DMS53 treated with DMSO at 0.1 percent for 48 hours (cell line): ENCODE data around the gene LZTR1.

ENCODE experiments used
- DNase-seq: peaks from one replicate; lab custom pipeline; 2025; ENCODE audit not compliant: unreplicated experiment; lab: John Stamatoyannopoulos, UW

Gene LZTR1

DNA sequence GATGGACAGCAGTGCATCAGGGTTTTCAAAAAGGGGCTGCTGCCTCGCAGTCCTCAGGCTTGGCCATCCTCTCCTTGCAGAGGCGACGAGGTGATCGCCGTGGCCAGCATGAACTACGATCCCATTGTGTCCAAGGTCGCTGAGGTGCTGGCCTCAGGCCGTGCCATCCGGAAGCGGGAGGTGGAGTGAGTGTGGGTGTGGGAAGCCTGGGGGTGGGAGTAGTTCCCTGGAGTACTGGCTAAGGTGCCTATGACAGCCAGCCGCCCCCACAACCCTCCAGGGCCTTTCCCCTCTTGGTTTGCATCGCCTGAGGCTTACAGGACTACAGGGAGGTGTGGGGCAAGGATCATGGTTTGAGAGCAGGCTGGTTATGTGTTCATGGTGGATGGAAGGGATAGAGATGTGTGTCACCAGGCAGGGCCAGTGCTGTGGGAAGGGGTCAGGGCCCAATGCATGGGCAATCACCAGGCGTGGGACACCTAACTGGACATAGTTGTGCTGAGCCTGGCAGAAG lies 2.1 kb upstream of the LZTR1 start:
- no peak for DNase-seq

DNA sequence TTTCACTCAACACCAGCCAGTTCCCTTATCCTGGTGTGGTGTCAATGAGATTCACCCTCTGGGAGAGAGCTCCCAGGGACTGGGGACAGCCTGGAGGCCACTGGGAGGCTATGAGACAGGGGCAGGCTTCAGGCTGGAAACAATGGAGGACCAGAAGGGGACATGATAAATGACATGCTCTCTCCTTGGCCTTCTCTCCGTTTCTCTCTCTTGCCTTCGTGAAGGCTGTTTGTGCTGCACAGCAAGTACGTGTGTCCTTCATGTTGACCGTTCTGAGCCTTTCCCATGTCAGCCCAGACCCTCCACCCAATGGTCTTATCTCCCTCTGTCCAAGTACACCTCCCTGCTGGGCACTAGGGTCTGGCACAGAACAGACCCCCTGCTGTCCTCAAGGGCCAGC lies 1.6 kb upstream of the LZTR1 start:
- DNase-seq, result no peak

DNA sequence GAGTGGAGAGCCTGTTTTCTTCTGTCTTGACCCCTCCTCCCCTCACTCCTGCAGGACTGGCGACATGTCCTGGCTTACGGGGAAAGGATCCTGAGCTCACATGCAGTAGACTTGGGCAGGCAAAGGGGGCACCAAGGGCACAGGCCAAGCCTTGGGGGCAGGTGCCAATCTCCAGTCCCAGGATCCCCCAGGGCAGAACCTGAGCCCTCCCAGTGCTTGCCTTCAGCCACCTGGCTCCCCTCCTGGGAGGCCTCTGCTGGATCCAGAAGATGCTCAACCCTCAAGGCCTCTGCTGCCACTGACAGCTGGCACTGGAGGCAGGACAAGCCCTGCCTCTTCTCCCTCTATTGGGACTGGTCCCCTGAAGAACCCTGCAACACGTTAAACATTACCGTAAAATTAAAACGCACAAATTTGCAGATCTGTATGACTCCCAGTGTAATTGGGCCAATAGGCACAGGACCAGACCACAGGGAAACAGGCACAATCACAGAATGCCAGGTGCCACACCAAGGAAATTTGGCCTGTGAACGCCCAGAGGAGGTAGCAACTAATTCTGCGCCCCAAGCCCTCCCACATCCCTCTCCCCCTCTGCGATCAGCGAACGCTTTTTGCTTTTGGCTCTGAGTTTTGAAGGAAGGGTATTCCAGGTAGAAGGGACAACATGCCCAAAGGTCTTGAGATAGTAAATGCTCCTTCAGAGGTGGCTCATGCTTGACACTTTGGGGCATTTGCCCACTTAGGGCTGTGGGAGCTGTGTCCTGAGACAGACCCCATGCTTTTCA lies 967 bp upstream of the LZTR1 start:
- no peak for DNase-seq

DNA sequence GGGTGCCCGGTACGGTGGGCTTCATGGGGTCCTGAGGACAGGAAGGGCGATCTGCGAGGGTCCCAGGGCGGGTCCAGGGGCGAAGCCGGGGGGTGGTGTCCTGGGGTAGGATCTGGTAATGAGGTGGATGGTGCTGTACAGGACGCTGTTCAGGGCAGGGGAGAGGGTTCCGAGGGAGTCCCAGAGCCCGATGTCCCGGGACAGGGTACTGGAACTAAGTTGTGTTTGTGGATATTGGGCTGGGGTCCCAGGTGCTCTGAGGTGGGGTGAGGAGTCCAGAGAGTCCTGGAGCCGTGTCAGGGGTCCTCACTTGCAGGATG lies 426 bp downstream of the LZTR1 start:
- no peak for DNase-seq

DNA sequence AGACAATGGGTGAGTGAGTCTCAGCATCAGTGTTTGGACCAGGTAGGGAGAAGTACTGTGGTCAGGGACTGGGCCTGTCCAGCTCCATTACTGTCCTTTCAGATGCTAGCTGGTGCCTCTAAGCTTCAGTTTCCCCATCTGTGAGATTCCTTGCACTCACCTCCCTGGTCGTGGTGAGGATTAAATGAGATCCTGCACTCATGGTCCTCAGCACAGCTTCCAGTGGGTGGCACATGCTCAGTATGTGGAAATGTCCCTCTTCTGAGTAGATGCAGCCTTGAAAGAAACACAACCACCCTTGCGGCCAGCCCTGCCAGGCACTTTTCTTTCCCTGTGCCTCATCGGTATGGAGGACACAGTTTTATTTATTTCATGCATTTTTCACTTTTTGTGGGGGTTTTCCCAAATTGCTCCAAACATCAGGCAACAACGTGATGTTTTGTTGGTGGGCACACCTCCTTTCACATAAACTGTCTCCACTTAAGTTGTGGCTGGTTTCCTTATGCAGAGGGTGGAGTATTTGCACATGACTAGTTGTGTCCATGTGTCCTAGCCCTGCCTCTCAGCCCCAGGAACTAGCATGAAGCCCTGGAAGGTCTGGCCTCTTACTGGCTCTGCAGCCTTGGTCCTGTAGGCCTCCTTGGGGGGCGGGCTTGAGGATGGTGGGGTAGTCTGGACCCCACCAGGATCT lies 1.1 kb downstream of the LZTR1 start:
- DNase-seq, result no peak

DNA sequence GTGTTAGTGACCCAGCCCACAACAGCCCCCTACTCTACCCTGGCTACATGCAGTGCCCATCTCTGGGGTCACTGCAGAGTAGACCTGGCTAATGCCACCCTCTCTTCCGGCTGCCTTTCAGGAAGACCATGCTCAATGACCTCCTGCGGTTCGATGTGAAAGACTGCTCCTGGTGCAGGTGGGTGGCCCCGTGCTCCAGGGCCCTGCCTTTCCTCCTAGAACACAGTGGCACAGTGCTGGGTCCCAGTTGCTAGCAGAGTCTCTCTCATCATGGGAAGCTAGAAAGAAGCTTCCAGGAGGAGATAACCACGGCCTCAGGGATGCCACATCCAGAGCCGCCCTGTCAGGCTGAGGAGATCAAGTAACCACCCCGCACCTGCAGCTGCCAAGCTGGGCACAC lies 3.6 kb downstream of the LZTR1 start:
- no peak for DNase-seq

DNA sequence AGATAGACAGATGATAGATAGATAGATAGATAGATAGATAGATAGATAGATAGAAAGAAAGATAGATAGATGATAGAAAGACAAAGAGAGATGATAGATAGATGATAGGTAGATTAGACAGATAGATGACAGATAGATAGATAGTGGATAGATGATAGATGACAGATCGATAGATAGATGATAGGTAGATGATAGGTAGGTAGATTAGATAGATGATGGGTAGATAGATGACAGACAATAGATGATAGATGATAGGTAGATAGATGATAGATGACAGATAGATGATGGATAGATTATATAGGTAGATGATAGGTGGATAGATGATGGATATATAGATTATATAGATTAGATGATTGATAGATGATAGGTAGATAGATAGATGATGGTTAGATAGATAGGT lies 4.3 kb downstream of the LZTR1 start:
- DNase-seq, result no peak

DNA sequence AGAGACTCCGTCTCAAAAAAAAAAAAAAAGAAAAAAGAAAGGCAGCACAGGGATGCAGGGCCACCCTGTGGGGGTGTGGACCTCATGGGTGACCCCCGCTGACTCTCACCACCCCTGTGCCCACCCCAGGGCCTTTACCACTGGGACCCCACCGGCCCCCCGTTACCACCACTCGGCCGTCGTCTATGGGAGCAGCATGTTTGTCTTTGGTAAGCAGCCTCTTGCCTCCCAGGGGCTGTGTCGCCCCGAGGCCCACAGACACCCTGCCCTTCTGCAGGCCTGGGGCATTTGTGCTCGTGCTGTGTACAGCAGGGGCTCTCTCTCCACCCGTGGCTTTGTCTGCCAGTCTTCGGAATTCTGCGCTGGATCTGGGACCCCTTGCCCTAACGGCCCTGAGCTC lies 5.3 kb downstream of the LZTR1 start:
- no peak for DNase-seq

DNA sequence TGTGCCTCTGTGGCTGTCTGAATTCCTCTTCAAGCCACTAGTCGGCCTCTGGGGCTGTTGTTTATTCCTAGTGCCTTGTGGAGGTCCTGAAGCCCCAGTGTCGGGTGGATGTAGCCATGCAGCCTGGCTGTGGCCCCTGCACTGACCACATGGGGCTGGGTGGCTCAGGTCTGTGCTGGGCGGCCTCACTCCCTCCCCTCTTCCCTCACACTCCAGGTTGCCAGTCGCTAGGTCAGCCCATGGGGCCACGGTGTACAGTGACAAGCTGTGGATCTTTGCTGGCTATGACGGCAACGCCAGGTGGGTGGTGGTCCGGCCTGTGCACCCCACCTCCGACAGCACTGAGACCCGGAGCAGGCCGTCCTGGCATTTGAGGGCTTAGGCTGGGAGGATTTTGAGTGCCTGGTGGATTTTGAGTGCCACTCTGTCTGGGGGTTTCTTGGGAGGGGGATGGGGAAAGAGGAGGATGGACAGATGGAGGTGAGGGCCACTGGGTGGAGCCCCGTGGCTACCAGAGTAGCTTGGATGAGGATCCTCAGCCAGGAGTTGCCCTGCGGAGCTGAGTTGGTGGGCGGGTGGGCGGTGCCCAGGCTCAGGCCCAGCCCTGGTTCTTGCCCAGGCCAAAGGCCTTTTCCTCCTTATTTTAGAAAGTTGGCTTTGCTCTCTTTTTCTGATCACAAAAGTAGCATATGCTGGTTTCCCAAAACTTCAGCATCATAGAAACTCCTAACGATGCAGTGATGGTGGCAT lies 6.7 kb downstream of the LZTR1 start:
- DNase-seq, result no peak

DNA sequence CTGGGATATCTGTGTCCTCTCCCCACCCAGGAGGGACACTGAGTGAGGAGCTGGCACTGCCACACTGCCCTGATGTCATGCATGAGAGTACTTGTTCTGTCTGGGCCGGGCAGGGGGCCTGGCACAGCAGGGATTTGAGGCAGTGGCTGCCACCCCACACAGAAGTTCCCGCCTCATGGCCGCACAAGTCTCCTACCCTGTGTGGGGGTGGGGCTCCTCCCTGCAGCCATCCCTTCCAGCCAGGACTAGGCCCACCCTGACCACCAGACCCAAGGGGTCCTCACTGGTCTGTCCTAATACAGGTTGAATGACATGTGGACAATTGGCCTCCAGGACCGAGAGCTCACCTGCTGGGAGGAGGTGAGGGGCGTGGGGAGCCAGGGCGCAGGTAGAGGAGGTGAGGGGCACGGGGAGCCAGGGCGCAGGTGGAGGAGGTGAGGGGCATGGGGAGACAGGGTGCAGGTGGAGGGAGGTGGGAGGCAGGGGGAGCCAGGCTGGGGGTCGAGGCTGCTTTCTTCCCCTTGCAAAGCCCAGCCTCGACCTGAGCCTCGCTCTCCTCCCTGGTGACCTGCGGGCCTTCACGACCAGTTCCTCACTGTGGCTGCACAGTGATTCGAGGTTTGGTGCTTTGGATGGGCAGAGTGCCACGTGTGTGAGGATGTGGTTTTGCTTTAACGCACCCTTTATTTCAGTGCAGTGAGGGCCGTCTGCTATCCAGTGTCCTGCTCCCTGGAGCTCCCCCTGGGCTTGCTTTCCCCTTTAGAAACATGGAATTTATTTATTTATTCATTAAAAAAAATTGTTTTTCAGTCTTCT lies 7.4 kb downstream of the LZTR1 start:
- no peak for DNase-seq

DNA sequence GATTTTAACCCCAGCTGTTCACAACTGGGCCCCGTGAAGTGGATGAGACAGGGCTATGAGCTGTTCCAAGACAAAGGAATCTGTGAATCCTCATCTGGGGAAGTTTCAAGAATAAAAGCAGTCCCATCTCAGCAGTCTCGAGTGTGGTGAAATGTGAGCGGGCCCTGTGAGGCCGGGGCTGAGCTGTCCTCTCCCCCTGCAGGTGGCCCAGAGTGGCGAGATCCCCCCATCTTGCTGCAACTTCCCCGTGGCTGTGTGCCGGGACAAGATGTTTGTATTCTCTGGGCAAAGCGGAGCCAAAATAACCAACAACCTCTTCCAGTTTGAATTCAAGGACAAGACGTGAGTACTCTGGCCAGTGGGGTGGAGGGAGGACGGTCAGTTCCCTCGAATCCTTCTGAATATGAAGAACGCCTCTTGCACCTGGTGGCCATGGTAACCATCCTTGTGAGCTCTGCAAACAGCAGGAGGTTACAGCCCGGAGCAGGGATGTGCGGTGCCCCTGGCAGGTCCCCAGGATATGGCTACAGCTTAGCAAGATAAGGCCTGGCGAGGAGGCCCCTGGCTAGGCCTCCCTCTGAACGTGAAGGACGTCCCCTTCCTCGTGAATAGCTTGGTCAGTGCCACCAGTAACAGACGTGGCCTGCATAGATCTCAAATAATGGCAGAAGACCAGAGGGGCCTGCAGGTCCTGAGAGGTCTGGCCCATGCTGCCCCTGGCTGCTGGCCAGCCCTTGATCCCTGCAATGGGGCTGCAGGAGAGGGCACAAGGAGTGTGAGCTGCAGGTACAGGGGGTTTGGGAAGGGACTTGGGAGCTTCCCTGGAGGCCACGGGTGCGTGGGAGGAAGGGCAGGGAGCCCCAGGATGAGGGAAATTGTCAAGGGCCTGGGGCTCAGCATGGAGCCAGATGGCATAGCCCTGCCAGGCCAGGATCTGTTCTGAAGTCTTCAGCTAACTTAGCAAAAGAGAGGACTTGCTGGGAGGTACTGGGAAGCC lies 8.4 kb downstream of the LZTR1 start:
- no peak for DNase-seq

DNA sequence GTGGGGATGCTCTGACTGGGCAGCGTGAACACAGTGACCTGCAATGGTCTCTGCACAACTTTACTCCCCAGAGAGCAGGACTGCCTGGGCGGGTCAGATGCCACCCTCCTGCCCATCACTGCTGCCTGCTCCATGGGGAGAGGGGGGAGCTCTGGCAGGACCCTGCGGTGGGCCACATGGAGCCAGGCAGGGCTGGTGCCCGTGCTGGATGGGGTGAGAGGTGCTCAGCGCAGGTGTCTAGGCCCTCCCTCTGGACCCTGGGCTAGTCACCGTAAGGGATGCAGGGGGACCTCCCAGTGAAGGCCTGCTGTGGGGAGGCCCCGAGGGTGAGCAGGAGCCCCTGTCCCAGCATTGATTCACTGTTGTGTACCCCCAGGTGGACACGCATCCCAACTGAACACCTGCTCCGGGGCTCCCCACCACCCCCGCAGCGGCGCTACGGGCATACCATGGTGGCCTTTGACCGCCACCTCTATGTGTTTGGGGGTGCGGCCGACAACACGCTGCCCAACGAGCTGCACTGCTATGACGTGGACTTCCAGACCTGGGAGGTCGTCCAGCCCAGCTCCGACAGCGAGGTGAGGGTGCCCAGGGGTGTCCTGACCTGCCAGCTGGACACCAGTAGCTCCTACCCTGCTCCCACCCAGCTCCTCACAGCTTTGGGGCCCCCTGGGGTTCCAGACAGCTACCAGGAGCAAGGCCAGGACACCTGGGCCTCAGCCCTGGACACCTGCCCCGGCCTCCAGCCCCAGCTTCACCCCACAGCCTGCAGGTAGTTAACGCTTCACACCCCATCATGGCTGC lies 9.4 kb downstream of the LZTR1 start:
- no peak for DNase-seq

DNA sequence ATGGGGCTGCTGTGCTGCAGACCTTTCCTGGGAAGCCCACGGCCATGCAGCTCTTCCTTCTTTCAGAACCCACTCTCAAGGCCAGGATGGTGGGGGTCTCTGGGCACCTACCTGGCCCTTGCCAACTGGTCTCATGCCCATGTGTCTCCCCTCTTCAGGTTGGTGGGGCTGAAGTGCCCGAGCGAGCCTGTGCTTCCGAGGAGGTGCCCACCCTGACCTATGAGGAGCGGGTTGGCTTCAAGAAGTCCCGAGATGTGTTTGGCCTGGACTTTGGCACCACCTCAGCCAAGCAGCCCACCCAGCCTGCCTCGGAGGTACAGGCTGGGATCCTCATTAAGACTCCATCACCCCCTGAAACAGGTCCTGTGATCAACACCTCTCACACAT lies 10.0 kb downstream of the LZTR1 start:
- DNase-seq, result no peak

DNA sequence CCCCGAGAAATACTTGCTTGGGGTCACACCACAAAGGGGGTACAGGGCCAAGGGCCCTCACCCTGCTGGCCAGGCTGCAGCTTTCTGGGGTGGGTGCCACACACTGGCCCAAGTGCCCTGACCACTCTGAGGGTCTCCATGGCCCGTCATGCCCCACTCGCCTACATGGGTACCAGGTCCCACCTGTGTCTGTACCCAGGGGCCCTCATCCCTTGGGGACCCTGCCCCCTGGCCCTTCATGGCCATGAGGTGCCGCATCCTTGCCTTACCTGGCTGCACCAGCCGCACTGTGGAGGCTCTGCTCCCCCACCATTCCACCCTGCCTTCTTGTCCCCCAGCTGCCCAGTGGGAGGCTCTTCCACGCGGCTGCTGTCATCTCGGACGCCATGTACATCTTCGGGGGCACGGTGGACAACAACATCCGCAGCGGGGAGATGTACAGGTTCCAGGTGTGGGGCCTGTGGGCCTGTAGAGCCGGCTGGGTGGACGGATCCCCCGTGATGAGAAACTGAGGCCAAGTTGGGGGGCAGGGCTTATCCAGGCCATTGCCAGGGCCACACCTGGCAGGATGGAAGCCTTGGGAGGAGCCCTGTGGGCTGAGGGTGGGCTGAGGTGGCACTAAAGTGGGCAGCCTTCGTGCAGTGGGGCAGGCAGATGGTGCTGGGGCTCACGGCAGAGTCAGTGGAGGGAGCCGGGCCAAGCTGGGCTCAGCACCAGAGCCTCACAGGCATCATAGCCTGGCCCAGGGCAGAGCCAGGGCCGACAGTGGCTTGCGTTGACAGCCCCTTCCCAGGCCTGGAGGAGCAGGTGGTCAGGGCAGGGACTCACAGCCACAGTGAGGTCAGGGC lies 10.6 kb downstream of the LZTR1 start:
- no peak for DNase-seq

DNA sequence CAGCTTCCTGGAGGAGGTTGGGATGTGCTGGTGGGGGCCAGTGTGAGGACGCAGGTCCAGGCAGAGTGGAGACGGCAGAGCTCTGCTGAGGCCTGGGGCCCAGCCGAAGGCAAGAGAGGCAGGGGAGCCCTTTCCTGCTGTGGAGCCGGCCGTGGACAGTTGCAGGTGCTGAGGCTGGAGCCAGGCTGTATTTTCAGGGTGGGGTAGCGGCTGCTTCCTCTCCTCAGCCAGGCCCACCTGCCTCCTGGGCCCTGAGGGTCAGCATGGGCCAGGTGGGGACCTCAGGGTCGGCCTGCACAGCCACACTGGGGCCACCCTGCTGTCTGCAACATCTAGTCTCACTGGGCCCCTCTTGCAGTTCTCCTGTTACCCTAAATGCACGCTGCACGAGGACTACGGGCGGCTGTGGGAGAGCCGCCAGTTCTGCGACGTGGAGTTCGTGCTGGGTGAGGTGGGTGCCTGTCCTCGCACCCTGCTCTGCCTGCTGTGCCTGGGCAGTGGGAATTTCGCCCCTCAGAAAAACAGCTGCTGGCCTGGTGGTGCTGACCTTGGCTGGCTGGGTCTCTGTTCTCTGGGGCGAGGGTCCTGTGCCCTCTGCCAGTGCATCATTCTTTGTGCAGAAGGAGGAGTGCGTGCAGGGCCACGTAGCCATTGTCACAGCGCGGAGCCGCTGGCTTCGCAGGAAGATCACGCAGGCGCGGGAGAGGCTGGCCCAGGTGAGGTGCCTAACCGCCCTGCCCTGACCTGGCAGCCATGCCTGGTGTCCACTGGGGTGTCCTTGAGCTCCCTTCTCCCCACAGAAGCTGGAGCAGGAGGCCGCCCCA lies 11.4 kb downstream of the LZTR1 start:
- DNase-seq, result no peak

DNA sequence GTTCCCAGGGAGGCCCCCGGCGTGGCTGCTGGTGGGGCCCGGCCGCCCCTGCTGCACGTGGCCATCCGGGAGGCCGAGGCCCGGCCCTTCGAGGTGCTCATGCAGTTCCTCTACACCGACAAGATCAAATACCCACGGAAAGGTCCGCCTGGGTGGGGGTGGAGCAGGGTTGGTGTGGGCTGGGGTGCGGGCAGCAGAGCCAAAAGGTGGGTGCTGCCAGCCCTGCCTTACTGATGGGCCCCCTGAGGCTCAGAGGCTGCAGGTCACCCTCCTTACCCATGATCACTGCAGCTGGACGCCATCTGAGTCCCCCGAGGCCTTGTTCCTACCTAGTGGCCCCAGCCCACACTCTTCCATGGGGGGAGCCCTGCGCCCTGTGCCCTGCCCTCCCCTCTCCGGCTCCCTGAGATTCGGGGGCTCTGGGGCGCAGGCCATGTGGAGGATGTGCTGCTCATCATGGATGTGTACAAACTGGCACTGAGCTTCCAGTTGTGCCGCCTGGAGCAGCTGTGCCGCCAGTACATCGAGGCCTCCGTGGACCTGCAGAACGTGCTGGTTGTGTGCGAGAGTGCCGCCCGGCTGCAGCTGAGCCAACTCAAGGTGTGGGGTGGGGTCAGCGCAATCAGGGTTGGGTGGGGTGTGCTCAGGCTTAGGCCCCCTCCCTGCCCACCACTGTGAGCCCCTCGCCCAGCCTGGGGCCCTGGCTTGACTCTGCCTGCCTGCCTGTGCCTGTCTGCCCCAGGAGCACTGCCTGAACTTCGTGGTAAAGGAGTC lies 12.2 kb downstream of the LZTR1 start:
- DNase-seq, result no peak

DNA sequence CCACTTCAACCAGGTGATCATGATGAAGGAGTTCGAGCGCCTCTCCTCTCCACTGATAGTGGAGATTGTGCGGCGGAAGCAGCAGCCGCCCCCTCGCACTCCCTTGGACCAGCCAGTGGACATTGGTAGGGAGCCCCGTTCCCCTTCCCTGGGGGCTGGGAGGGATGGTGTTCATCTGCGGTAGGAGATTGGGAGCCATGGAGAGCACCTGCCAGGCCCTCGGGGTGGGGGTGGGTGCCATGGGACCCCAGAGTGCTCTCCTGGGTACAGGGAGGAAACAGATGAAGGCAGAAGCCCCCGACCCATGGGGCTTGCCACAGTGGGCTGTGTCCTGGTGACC lies 12.8 kb downstream of the LZTR1 start:
- no peak for DNase-seq
